ENCODE measurements around the gene PTPRD. TPM values are rescaled to one million over a fixed set of nuclear protein-coding genes. Genes with fewer than 3 reads are reported as not detected.

The PTPRD gene
- total and polyA plus RNA-seq, 2 experiments from 2014 or later = 11.5 to 58.0 TPM

DNA sequence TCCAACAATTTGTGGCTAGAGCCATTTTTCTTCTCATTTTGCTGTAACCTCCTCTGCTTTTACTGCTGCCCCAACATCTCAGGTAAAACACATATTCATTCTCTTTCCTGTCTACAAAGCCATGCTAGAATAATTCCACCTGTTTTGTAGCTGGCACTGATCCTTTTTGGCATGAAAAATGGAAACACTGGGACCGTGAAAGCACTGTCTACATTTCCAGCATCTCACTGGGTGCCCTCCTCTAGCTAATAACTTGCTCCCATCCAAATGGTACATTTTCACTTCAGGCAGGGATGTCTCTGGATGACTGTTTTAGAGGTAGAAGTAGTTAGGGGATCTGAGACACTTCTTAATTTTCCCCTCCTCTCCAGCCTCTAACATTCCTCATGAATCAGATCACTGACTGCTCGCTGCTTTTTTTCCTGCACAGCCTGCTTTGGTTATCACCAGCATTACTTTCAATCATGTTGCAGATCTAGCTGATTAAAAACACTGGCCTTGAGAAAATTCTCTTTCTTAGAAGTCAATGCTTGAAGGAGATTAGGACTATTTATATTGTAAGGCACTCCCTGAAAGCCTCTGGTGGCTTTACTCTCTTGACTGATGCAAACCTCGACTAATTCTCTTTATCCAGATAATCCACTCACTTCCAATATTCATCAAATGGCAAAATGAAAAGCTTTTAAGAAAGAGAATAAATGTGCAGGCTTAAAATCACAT is 1500.6 kb downstream of the PTPRD start (continued):
- TF ChIP-seq POLR2AphosphoS5 (IDR thresholded peaks at IDR 0.05; ENCODE audit: low read depth) = no peak
- TF ChIP-seq, protein P1, sequence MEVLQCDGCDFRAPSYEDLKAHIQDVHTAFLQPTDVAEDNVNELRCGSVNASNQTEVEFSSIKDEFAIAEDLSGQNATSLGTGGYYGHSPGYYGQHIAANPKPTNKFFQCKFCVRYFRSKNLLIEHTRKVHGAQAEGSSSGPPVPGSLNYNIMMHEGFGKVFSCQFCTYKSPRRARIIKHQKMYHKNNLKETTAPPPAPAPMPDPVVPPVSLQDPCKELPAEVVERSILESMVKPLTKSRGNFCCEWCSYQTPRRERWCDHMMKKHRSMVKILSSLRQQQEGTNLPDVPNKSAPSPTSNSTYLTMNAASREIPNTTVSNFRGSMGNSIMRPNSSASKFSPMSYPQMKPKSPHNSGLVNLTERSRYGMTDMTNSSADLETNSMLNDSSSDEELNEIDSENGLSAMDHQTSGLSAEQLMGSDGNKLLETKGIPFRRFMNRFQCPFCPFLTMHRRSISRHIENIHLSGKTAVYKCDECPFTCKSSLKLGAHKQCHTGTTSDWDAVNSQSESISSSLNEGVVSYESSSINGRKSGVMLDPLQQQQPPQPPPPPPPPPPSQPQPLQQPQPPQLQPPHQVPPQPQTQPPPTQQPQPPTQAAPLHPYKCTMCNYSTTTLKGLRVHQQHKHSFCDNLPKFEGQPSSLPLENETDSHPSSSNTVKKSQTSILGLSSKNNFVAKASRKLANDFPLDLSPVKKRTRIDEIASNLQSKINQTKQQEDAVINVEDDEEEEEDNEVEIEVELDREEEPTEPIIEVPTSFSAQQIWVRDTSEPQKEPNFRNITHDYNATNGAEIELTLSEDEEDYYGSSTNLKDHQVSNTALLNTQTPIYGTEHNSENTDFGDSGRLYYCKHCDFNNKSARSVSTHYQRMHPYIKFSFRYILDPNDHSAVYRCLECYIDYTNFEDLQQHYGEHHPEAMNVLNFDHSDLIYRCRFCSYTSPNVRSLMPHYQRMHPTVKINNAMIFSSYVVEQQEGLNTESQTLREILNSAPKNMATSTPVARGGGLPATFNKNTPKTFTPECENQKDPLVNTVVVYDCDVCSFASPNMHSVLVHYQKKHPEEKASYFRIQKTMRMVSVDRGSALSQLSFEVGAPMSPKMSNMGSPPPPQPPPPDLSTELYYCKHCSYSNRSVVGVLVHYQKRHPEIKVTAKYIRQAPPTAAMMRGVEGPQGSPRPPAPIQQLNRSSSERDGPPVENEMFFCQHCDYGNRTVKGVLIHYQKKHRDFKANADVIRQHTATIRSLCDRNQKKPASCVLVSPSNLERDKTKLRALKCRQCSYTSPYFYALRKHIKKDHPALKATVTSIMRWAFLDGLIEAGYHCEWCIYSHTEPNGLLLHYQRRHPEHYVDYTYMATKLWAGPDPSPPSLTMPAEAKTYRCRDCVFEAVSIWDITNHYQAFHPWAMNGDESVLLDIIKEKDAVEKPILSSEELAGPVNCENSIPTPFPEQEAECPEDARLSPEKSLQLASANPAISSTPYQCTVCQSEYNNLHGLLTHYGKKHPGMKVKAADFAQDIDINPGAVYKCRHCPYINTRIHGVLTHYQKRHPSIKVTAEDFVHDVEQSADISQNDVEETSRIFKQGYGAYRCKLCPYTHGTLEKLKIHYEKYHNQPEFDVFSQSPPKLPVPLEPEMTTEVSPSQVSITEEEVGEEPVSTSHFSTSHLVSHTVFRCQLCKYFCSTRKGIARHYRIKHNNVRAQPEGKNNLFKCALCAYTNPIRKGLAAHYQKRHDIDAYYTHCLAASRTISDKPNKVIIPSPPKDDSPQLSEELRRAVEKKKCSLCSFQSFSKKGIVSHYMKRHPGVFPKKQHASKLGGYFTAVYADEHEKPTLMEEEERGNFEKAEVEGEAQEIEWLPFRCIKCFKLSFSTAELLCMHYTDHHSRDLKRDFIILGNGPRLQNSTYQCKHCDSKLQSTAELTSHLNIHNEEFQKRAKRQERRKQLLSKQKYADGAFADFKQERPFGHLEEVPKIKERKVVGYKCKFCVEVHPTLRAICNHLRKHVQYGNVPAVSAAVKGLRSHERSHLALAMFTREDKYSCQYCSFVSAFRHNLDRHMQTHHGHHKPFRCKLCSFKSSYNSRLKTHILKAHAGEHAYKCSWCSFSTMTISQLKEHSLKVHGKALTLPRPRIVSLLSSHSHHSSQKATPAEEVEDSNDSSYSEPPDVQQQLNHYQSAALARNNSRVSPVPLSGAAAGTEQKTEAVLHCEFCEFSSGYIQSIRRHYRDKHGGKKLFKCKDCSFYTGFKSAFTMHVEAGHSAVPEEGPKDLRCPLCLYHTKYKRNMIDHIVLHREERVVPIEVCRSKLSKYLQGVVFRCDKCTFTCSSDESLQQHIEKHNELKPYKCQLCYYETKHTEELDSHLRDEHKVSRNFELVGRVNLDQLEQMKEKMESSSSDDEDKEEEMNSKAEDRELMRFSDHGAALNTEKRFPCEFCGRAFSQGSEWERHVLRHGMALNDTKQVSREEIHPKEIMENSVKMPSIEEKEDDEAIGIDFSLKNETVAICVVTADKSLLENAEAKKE (CRISPR knock-in tag; IDR thresholded peaks at IDR 0.05) = no peak

DNA sequence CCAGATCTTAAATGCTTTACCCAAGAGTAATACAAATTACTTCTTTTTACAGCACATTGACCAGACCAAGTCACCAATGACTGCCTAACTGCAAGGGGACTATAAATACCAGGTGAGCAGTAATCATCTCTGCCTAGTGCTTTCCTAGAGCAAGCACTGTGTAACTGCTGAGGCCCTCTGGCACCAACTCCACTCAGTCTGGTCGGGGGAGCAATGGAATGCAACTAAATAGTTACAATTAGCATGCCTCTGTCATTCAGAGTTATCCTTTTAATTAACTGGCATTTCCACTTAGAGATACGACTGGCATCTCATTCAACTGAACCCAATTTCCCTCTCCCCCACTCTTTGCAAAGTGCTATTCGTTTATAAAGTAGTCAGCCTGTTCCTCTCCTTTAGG is 1504.2 kb downstream of the PTPRD start:
- Histone ChIP-seq H3F3A (replicated peaks; ENCODE audit: low read depth) (no peaks in the 10 kb centered on the region), H3K27ac (ENCODE audit: low read depth) (no peak overlapping the region), H3K9me2 (ENCODE audit: insufficient read depth) (peaks cover 13% of the 10 kb centered on the region; the same call in 1 of the 2 replicates), H3K4me2 (0 out of 2 replicates have a peak overlapping the region, but pooled peaks have one; percentile 51), H3K4me1 (ENCODE audit: insufficient read depth) (peaks cover 8% of the 10 kb centered on the region; the same call in 1 of the 2 replicates), H3K36me3 (ENCODE audit: insufficient read depth) (no peaks in the 10 kb centered on the region), H2AFZ (no peak overlapping the region), H3K4me3 (no peak overlapping the region), H3K27me3 (ENCODE audit: insufficient read depth) (no peaks in the 10 kb centered on the region), H4K20me1 (replicated peaks; ENCODE audit: insufficient read depth) (no peaks in the 10 kb centered on the region), H3K79me2 (replicated peaks; ENCODE audit: insufficient read depth) (no peaks in the 10 kb centered on the region)
- no peaks in the 10 kb centered on the region for H3K27me3 Mint-ChIP-seq (ENCODE audit: insufficient read depth, low read depth, poor library complexity)
- peak; percentile 62 for DNase-seq (ENCODE audit: low spot score)
- no peaks in the 10 kb centered on the region for H3K36me3 Mint-ChIP-seq (ENCODE audit: low read depth)
- ATAC-seq = peak; percentile 91
- peaks cover 21% of the 10 kb centered on the region for H3K4me1 Mint-ChIP-seq
- TF ChIP-seq, protein P2, sequence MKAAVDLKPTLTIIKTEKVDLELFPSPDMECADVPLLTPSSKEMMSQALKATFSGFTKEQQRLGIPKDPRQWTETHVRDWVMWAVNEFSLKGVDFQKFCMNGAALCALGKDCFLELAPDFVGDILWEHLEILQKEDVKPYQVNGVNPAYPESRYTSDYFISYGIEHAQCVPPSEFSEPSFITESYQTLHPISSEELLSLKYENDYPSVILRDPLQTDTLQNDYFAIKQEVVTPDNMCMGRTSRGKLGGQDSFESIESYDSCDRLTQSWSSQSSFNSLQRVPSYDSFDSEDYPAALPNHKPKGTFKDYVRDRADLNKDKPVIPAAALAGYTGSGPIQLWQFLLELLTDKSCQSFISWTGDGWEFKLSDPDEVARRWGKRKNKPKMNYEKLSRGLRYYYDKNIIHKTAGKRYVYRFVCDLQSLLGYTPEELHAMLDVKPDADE (IDR thresholded peaks at IDR 0.05) = no peak
- 0 out of 2 replicates have a peak, but pooled peaks have one; percentile 15 for TF ChIP-seq NANOG (IDR thresholded peaks at IDR 0.05; ENCODE audit: borderline replicate concordance)
- no peak overlapping the region for H3K27ac Mint-ChIP-seq
- H3K9me3 Mint-ChIP-seq = no peaks in the 10 kb centered on the region
- no peak overlapping the region for H3K4me3 Mint-ChIP-seq
